Osteoblast (primary cell): Measurements from ENCODE around the gene EIF2S1. TPM values are rescaled to one million over a fixed set of nuclear protein-coding genes. Genes with fewer than 3 reads are reported as not detected.
"Not testable (repeated sequence)": the region's sequence is repeated elsewhere in the genome, so short reads cannot be mapped to it uniquely, and the experiment has no call there.

ENCODE experiments used
- DNase-seq: peaks from one replicate; pipeline ENCODE4 v3.0.0; 2011; ENCODE audit warnings: low spot score, mixed read lengths; ENCODE audit not compliant: insufficient read length; ENCODE audit errors: missing footprints
- H2AFZ ChIP-seq: 2 replicates; pipeline ENCODE4 v1.6.0; 2011; ENCODE audit warnings: mild to moderate bottlenecking, low read length
- H3K27ac ChIP-seq: 2 replicates; pipeline ENCODE4 v1.5.1; 2011; ENCODE audit warnings: mild to moderate bottlenecking, low read depth, low read length, moderate library complexity
- H3K27me3 ChIP-seq: 2 replicates; pipeline ENCODE4 v1.6.0; 2012; ENCODE audit warnings: mild to moderate bottlenecking, control low read depth, inconsistent platforms, low read length, moderate library complexity; ENCODE audit not compliant: insufficient read depth
- H3K36me3 ChIP-seq: 2 replicates; pipeline ENCODE4 v1.5.1; 2011; ENCODE audit warnings: mild to moderate bottlenecking, low read length, control low read depth, moderate library complexity; ENCODE audit not compliant: insufficient read depth
- H3K4me1 ChIP-seq: 2 replicates; pipeline ENCODE4 v1.5.1; 2011; ENCODE audit warnings: mild to moderate bottlenecking, low read length, control low read depth, moderate library complexity; ENCODE audit not compliant: insufficient read depth
- H3K4me2 ChIP-seq: 2 replicates; pipeline ENCODE4 v1.6.0; 2011; ENCODE audit warnings: mild to moderate bottlenecking, low read length; ENCODE audit not compliant: insufficient read depth
- H3K4me3 ChIP-seq: fragments of 200-600 bp; sonication (generic); 3 replicates; pipeline ENCODE4 v1.5.1; 2012; ENCODE audit warnings: mild to moderate bottlenecking, low read length, inconsistent platforms; ENCODE audit not compliant: insufficient read depth
- H3K79me2 ChIP-seq: 2 replicates; pipeline ENCODE4 v1.6.0; 2012; ENCODE audit warnings: mild to moderate bottlenecking, low read length, control low read depth, inconsistent platforms; ENCODE audit not compliant: insufficient read depth
- H3K9me3 ChIP-seq: 2 replicates; pipeline ENCODE4 v1.5.1; 2011; ENCODE audit warnings: low read depth, low read length, control low read depth
- H4K20me1 ChIP-seq: 2 replicates; pipeline ENCODE4 v1.6.0; 2012; ENCODE audit warnings: mild to moderate bottlenecking, low read length, control low read depth; ENCODE audit not compliant: insufficient read depth
- total RNA-seq: library from RNA; depleted of rRNA; stranded (reverse); fragments of >200 nt; gene quantifications from 2 replicates; pipeline ENCODE4 v1.2.3, GENCODE V29; 2012
- TF ChIP-seq, protein P1 (sequence below): IDR thresholded peaks from 2 replicates; pipeline ENCODE4 v1.5.1; 2011; ENCODE audit warnings: mild to moderate bottlenecking, low read depth, low read length, moderate library complexity; ENCODE audit errors: extremely low read depth

The EIF2S1 gene
- total RNA-seq, 1 donor: 152 TPM

DNA sequence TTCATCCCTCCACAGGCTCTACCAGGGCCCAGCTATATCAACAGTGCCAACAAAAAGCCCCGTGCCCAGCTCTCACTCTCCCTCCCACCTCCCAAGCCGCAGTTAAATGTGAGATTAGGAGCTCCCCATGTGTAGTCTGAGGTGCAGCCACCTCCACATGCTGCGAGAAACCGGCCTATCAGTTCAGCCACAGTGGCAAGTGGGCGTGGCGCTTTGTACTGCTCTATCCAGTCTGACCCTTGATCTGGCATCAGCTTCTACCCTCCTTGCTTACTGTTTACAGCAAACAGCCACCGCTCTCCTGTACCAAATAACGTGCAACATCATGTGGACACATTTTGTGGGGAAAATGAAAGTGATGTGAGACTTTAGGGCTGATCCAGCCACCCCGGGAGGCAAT lies 50.2 kb downstream of the EIF2S1 start:
- Histone ChIP-seq H3K4me2 (no peak overlapping the region), H3K27me3 (no peaks in the 10 kb centered on the region), H3K79me2 (no peaks in the 10 kb centered on the region), H3K4me3 (no peak overlapping the region), H3K27ac (no peak overlapping the region), H3K36me3 (no peaks in the 10 kb centered on the region), H4K20me1 (no peaks in the 10 kb centered on the region), H3K4me1 (peaks cover 8% of the 10 kb centered on the region), H2AFZ (no peak overlapping the region), H3K9me3 (no peaks in the 10 kb centered on the region)
- TF ChIP-seq, protein P1, sequence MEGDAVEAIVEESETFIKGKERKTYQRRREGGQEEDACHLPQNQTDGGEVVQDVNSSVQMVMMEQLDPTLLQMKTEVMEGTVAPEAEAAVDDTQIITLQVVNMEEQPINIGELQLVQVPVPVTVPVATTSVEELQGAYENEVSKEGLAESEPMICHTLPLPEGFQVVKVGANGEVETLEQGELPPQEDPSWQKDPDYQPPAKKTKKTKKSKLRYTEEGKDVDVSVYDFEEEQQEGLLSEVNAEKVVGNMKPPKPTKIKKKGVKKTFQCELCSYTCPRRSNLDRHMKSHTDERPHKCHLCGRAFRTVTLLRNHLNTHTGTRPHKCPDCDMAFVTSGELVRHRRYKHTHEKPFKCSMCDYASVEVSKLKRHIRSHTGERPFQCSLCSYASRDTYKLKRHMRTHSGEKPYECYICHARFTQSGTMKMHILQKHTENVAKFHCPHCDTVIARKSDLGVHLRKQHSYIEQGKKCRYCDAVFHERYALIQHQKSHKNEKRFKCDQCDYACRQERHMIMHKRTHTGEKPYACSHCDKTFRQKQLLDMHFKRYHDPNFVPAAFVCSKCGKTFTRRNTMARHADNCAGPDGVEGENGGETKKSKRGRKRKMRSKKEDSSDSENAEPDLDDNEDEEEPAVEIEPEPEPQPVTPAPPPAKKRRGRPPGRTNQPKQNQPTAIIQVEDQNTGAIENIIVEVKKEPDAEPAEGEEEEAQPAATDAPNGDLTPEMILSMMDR: no peak
- DNase-seq: peak; percentile 43

DNA sequence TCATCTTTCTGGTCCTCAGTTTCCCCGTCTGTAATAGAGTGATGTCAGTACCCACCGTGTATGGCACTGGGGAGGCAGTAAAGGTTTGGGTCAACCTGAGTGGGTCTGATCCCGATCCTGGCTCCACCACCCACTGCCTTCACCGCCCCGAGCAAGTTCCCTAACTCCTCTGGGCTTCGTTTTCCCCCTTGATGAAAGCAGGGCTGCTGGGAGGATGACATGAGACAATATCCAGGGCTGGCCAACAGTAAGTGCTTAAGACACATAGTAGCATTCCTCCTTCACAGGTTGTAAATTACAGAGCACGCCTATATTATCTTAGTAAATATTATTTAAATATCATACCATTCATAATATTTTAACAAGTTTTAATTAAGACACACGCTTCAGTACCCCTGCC lies 51.2 kb downstream of the EIF2S1 start:
- Histone ChIP-seq H3K79me2 (no peaks in the 10 kb centered on the region), H4K20me1 (no peaks in the 10 kb centered on the region), H2AFZ (no peak overlapping the region), H3K27ac (no peak overlapping the region), H3K4me2 (peak overlapping the region; percentile 78), H3K9me3 (no peaks in the 10 kb centered on the region), H3K4me3 (peak overlapping the region; percentile 69), H3K4me1 (peaks cover 8% of the 10 kb centered on the region), H3K27me3 (no peaks in the 10 kb centered on the region), H3K36me3 (no peaks in the 10 kb centered on the region)
- TF ChIP-seq, protein P1: no peak
- no peak for DNase-seq

DNA sequence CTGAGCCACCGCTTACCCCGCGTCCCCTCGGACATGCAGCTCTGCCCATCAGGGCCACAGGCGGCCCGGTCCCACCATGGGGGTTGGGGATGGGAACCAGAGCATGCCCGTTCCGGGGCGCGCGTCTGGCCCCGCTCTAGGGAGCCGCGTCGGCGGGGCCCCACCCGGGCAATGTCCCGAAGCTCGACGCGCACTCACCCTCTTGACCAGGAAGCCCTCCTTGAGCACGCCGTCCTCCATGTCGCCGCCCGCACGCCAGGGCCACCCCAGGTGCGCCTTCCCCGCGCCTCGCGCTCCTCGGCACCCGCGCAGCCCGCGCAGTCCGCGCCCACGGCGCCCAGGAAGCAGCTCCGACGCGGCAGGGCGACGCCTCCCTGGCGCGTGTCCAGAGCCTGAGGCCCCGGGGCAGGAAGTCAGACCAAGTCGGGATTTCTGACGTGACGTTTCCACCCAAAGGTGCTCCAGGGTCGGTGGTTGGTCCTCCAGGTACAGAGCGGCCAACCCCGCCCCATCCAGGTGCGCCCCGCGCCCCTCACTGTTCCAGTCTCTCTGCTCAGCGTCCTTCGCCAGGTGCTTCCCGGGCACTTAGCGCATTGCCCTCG lies 51.8 kb downstream of the EIF2S1 start, which contains the start of gene PLEK2:
Gene PLEK2, minus strand, starts transcription at position 346 of the 602 bp plus-strand sequence. Its CDS starts 106 bp downstream, at position 240.
- peaks cover 8% of the 10 kb centered on the region for H3K4me1 ChIP-seq
- peak within 1 kb of the TSS; percentile 78 for H3K4me2 ChIP-seq
- H3K9me3 ChIP-seq: no peaks in the 10 kb centered on the region
- peak within 1 kb of the TSS; percentile 69 for H3K4me3 ChIP-seq
- H3K27me3 ChIP-seq: no peaks in the 10 kb centered on the region
- no peaks in the 10 kb centered on the region for H3K36me3 ChIP-seq
- H3K79me2 ChIP-seq: no peaks in the 10 kb centered on the region
- DNase-seq: peak; percentile 76
- TF ChIP-seq, protein P1: no peak
- H2AFZ ChIP-seq: peak within 1 kb of the TSS; percentile 73
- H3K27ac ChIP-seq: no peak within 1 kb of the TSS
- no peaks in the 10 kb centered on the region for H4K20me1 ChIP-seq

DNA sequence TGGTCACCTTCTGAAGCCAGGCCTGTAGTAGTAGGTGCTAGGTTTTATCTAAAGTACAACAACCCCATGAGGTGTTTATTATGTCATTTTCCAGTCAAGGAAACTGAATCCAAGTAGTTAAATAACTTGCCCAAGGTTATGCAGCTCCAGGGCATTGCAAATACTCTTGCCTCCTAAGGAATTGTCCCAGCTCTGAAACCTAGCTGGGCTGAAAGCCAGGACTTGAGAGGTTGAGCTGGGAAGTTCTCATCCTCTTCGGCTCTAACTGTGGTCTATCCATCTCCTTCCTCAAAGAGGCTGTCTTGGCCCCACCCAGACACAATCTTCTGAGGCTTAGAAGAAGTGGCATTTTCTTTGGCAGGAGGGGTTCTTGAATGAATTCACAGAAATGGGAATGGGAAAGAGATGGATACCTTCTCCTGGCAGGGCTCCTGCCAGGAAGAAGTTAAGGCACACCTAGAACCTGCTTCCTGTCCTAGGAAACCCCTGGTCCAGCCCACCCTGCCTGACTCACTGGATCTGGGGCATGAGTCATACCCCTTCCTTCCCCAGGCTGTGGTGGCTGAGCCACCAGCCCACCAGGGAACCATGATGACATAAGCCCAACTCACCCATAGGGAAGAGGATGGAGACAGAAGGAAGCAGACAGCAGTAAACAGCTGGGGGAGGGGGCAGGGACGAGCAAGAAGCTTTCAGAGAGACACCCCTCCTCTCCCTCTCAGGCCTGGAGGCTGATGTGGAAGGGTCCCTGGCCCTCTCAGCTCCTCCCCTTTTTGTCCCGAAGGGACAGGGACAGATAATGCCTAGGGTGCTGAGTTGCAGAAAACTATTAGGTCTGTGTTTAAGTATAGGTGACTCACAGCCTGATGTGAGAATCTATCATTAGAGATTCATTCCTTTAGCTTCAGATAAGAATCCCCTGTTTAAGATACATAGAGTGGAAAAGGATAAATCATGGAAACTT lies 54.0 kb downstream of the EIF2S1 start:
- peak; percentile 96 for DNase-seq
- no peak overlapping the region for H3K4me3 ChIP-seq
- no peaks in the 10 kb centered on the region for H3K79me2 ChIP-seq
- no peaks in the 10 kb centered on the region for H4K20me1 ChIP-seq
- H3K27me3 ChIP-seq: no peaks in the 10 kb centered on the region
- no peaks in the 10 kb centered on the region for H3K9me3 ChIP-seq
- peaks cover 10% of the 10 kb centered on the region for H3K4me1 ChIP-seq
- no peak overlapping the region for H2AFZ ChIP-seq
- TF ChIP-seq, protein P1: no peak
- H3K36me3 ChIP-seq: no peaks in the 10 kb centered on the region
- no peak overlapping the region for H3K27ac ChIP-seq
- peak overlapping the region; percentile 25 for H3K4me2 ChIP-seq

- peaks cover 10% of the 10 kb centered on the region for H3K4me1 ChIP-seq
- H4K20me1 ChIP-seq, H3K27me3 ChIP-seq, H3K9me3 ChIP-seq, H3K36me3 ChIP-seq, H3K79me2 ChIP-seq, H2AFZ ChIP-seq, H3K4me3 ChIP-seq, H3K4me2 ChIP-seq, DNase-seq, H3K27ac ChIP-seq: not testable (repeated sequence)
Observed at GRCh38 chr14:67415610-67416009, 55.5 kb downstream of the EIF2S1 start.
